C4-2B (cell line): Measurements from ENCODE around the gene ARHGAP10.
A peak's percentile ranks its signal among the peaks of the same experiment; 100 is the strongest.

ENCODE experiments used
- CTCF ChIP-seq: fragments of 450-650 bp; conservative IDR thresholded peaks from 2 replicates; pipeline ENCODE4 v1.5.1; 2017; ENCODE audit warnings: mild to moderate bottlenecking
- ZFX ChIP-seq: fragments of 450-650 bp; IDR thresholded peaks from 2 replicates; pipeline ENCODE4 v1.6.1; 2017

- TF ChIP-seq CTCF, result peak; percentile 82
- no peak for TF ChIP-seq ZFX
These were observed 252.3 kb downstream of the ARHGAP10 start for GRCh38 chr4:147984065-147984777.
